GM23338 (cell line): ENCODE data around the gene ELOF1. TPM values are rescaled to one million over a fixed set of nuclear protein-coding genes. Genes with fewer than 3 reads are reported as not detected.

ENCODE experiments used
- ATAC-seq: fragments of 200-7000 bp; cut with Tn5 transposase; 3 replicates; pipeline ENCODE4 v1.9.1; 2020
- DNase-seq: peaks from one replicate; pipeline ENCODE4 v3.0.0-alpha.2; 2015; ENCODE audit warnings: low spot score
- H2AFZ ChIP-seq: fragments of 200-600 bp; sonication (generic); 2 replicates; pipeline ENCODE4 v1.8.0; 2016; ENCODE audit warnings: antibody characterized with exemption, mild to moderate bottlenecking, moderate library complexity
- H3F3A ChIP-seq: fragments of 200-600 bp; sonication (generic); replicated peaks from 2 replicates; pipeline ENCODE4 v1.8.0; 2017; ENCODE audit warnings: antibody characterized with exemption, mixed run types, low read depth
- H3K27ac ChIP-seq: fragments of 200-600 bp; sonication (generic); 2 replicates; pipeline ENCODE4 v1.6.1; 2016; ENCODE audit warnings: low read depth
- H3K27me3 ChIP-seq: fragments of 200-600 bp; sonication (generic); 2 replicates; pipeline ENCODE4 v1.8.0; 2016; ENCODE audit warnings: mild to moderate bottlenecking, mixed run types, moderate library complexity; ENCODE audit not compliant: insufficient read depth
- H3K36me3 ChIP-seq: fragments of 200-600 bp; sonication (generic); 2 replicates; pipeline ENCODE4 v1.8.0; 2016; ENCODE audit warnings: mild to moderate bottlenecking; ENCODE audit not compliant: insufficient read depth
- H3K4me1 ChIP-seq: fragments of 200-600 bp; sonication (generic); 2 replicates; pipeline ENCODE4 v1.8.0; 2016; ENCODE audit warnings: mild to moderate bottlenecking, moderate library complexity; ENCODE audit not compliant: insufficient read depth
- H3K4me2 ChIP-seq: fragments of 200-600 bp; sonication (generic); 2 replicates; pipeline ENCODE4 v1.7.1; 2017; ENCODE audit warnings: mixed run types
- H3K4me3 ChIP-seq: fragments of 200-600 bp; sonication (generic); 2 replicates; pipeline ENCODE4 v1.6.1; 2016; ENCODE audit warnings: mixed run types
- H3K79me2 ChIP-seq: fragments of 200-600 bp; sonication (generic); replicated peaks from 2 replicates; pipeline ENCODE4 v1.8.0; 2017; ENCODE audit warnings: mild to moderate bottlenecking; ENCODE audit not compliant: insufficient read depth
- H3K9me2 ChIP-seq: fragments of 200-600 bp; sonication (generic); 2 replicates; pipeline ENCODE4 v1.8.0; 2017; ENCODE audit not compliant: insufficient read depth
- H4K20me1 ChIP-seq: fragments of 200-600 bp; sonication (generic); replicated peaks from 2 replicates; pipeline ENCODE4 v1.8.0; 2017; ENCODE audit warnings: mild to moderate bottlenecking; ENCODE audit not compliant: insufficient read depth
- H3K27ac Mint-ChIP-seq: 2 replicates; pipeline ENCODE4 v1.8.0; 2020; ENCODE audit warnings: inconsistent platforms, mild to moderate bottlenecking, moderate library complexity, mixed read lengths
- H3K27me3 Mint-ChIP-seq: 3 replicates; pipeline ENCODE4 v1.8.0; 2022; ENCODE audit warnings: low read depth, mild to moderate bottlenecking, moderate library complexity, mixed read lengths, inconsistent platforms; ENCODE audit not compliant: insufficient read depth, poor library complexity
- H3K36me3 Mint-ChIP-seq: 3 replicates; pipeline ENCODE4 v1.8.0; 2021; ENCODE audit warnings: low read depth, mild to moderate bottlenecking, inconsistent platforms, moderate library complexity, mixed read lengths
- H3K4me1 Mint-ChIP-seq: 3 replicates; pipeline ENCODE4 v1.8.0; 2020; ENCODE audit warnings: mild to moderate bottlenecking, inconsistent platforms, mixed read lengths
- H3K4me3 Mint-ChIP-seq: 3 replicates; pipeline ENCODE4 v1.8.0; 2021; ENCODE audit warnings: moderate library complexity, mild to moderate bottlenecking, inconsistent platforms, mixed read lengths
- H3K9me3 Mint-ChIP-seq: 3 replicates; pipeline ENCODE4 v1.8.0; 2020; ENCODE audit warnings: moderate library complexity, mild to moderate bottlenecking, inconsistent platforms, mixed read lengths
- CREB1 ChIP-seq: fragments of 250-450 bp; sonication (Bioruptor Pico); IDR thresholded peaks from 2 replicates; pipeline ENCODE4 v1.5.0; 2020; ENCODE audit warnings: low read depth, mild to moderate bottlenecking, moderate library complexity
- ETS1 ChIP-seq: IDR thresholded peaks from 2 replicates; pipeline ENCODE4 v1.6.1; 2016; ENCODE audit warnings: antibody characterized with exemption
- EZH2 ChIP-seq: fragments of 200-600 bp; sonication (generic); IDR thresholded peaks from one replicate; pipeline ENCODE4 v1.8.0; 2017; ENCODE audit warnings: antibody characterized with exemption, mild to moderate bottlenecking, low read depth; ENCODE audit not compliant: unreplicated experiment
- EZH2phosphoT487 ChIP-seq: fragments of 200-600 bp; sonication (generic); IDR thresholded peaks from one replicate; pipeline ENCODE4 v1.8.1; 2018; ENCODE audit warnings: antibody characterized with exemption; ENCODE audit not compliant: unreplicated experiment
- JUNB ChIP-seq: IDR thresholded peaks from one replicate; pipeline ENCODE4 v1.6.1; 2016; ENCODE audit warnings: antibody characterized with exemption; ENCODE audit not compliant: unreplicated experiment
- NANOG ChIP-seq: IDR thresholded peaks from 2 replicates; pipeline ENCODE4 v1.6.1; 2016; ENCODE audit warnings: antibody characterized with exemption, borderline replicate concordance
- POLR2AphosphoS5 ChIP-seq: IDR thresholded peaks from 2 replicates; pipeline ENCODE4 v1.6.1; 2016; ENCODE audit warnings: antibody characterized with exemption, low read depth
- REST ChIP-seq: IDR thresholded peaks from one replicate; pipeline ENCODE4 v1.6.1; 2018; ENCODE audit warnings: antibody characterized with exemption; ENCODE audit not compliant: unreplicated experiment
- STAT1 ChIP-seq: IDR thresholded peaks from one replicate; pipeline ENCODE4 v1.6.1; 2016; ENCODE audit warnings: antibody characterized with exemption; ENCODE audit not compliant: unreplicated experiment
- polyA plus RNA-seq: library from polyadenylated mRNA; unstranded; fragments of >200 nt; fragmentation: Nextera tagmentation; extraction: Ambion mirVana; gene quantifications from 2 replicates; pipeline ENCODE4 v1.2.1, GENCODE V29; 2016
- total RNA-seq: library from RNA; depleted of rRNA; stranded (reverse); fragments of >200 nt; shearing (Covaris generic); gene quantifications from 2 replicates; pipeline ENCODE4 v1.2.3, GENCODE V29; 2014

Gene ELOF1
- total and polyA plus RNA-seq, 2 experiments from 2014 or later, result 73.3 to 103 TPM

- TF ChIP-seq EZH2phosphoT487 (no peak), POLR2AphosphoS5 (no peak), EZH2 (no peak), ETS1 (no peak), STAT1 (no peak), NANOG (no peak), JUNB (no peak)
These were observed 22.7 kb upstream of the ELOF1 start (continued) for GRCh38 chr19:11581740-11582139.

GRCh38 chr19:11580116-11580515 is 21.1 kb upstream of the ELOF1 start:
- Histone ChIP-seq H3K27ac (no peak overlapping the region), H3K9me2 (no peaks in the 10 kb centered on the region), H3K79me2 (no peaks in the 10 kb centered on the region), H3K4me1 (no peaks in the 10 kb centered on the region), H3K4me2 (no peak overlapping the region), H3K36me3 (no peaks in the 10 kb centered on the region), H3K4me3 (no peak overlapping the region), H2AFZ (no peak overlapping the region), H4K20me1 (no peaks in the 10 kb centered on the region), H3K27me3 (peaks cover 6% of the 10 kb centered on the region; the same call in 1 of the 2 replicates), H3F3A (0 out of 2 replicates have a peak, but pooled peaks cover 3% of the 10 kb centered on the region)
- Mint-ChIP-seq H3K9me3 (no peaks in the 10 kb centered on the region), H3K4me1 (peaks cover 9% of the 10 kb centered on the region; the same call in 1 of the 3 replicates), H3K27ac (no peak overlapping the region), H3K27me3 (peaks cover 17% of the 10 kb centered on the region), H3K4me3 (no peak overlapping the region), H3K36me3 (no peaks in the 10 kb centered on the region)
- no peak for TF ChIP-seq ETS1
- no peak for TF ChIP-seq STAT1
- TF ChIP-seq POLR2AphosphoS5, result no peak
- TF ChIP-seq CREB1 (CRISPR knock-in tag), result no peak
- no peak for TF ChIP-seq REST
- DNase-seq (no peak), ATAC-seq (no peak)
